Neuron (in vitro differentiated cells): ENCODE results near the gene C21orf91.

Experiments
- H2AFZ ChIP-seq: one replicate; pipeline ENCODE4 v1.6.1; 2013; ENCODE audit warnings: low read depth, mild to moderate bottlenecking, inconsistent platforms, low read length, moderate library complexity
- H3K27me3 ChIP-seq: one replicate; pipeline ENCODE4 v1.6.1; 2013; ENCODE audit warnings: low read length; ENCODE audit not compliant: insufficient read depth
- H3K36me3 ChIP-seq: one replicate; pipeline ENCODE4 v1.6.1; 2013; ENCODE audit warnings: low read length; ENCODE audit not compliant: insufficient read depth
- H3K4me1 ChIP-seq: one replicate; pipeline ENCODE4 v1.6.1; 2013; ENCODE audit warnings: low read length; ENCODE audit not compliant: insufficient read depth
- H3K4me3 ChIP-seq: 2 replicates; pipeline ENCODE4 v1.5.1; 2013; ENCODE audit warnings: mild to moderate bottlenecking, low read length, moderate library complexity
- H3K9me3 ChIP-seq: one replicate; pipeline ENCODE4 v1.6.1; 2013; ENCODE audit warnings: low read length

Gene C21orf91

DNA sequence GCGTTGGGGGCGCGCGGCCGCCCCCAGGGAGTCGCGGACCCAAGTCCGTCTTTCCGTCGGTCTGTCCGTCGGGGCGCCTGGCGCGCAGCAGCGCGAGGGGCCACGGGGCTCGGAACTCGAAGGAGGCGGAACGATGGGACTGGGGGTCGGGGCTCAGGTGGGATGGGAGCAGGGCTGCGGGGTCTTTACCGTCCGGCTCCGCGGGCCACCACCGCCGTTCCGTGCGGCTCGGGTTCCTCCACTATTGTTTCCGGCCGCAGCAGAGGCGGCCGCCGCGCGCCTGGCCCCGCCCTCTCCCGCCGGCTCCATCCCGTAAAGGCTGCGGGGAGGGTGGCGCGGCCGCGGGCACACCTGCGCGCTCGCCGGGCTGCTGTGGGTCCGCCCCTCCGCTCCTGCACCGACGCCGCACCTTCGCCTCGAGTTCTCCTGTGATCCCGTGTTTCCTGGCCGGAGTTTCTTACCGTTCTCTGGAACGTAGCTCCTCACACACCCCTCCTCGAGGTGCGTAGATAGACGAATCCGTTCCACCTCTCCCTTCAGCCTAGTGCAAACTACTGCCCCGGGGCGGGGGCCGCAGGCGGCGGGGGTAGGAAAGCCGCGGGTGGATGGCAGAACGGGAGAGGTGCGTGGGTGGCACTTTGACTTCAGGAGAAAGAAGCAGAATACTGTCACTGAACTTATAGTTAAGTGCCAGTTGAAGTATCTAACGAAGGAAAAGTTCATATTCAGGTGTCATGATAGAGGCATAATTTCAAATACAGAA, at the start of gene C21orf91:
Gene C21orf91 (minus strand): TSS at position 243 of the 763 bp plus-strand sequence. CDS start 1,038 bp downstream, outside the sequence.
- H2AFZ ChIP-seq = peak within 1 kb of the TSS; percentile 96
- H3K4me1 ChIP-seq = peaks cover 15% of the 10 kb centered on the region
- peak within 1 kb of the TSS; percentile 78 for H3K4me3 ChIP-seq
- peaks cover 20% of the 10 kb centered on the region for H3K36me3 ChIP-seq
- H3K9me3 ChIP-seq = peaks cover 3% of the 10 kb centered on the region
- no peaks in the 10 kb centered on the region for H3K27me3 ChIP-seq

DNA sequence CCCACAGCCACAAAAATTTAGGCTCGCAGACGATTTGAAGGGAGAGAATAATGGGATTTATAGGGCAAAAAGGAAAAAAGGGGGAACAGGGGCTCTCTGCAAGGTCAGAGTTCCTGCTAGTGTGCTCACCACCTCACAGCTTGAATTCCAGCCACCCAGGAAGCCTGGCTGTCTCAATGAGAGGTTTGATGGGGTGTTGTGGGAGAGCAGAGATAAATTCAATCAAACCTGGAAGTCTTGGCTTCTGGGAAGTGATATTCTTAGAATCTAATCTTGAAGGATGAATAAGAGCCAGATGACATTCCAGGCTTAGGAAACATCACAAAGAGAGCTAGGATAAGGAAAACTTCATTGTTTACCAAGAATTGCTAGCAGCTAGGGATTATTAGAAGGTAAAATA, 47.4 kb upstream of the C21orf91 start:
- no peaks in the 10 kb centered on the region for H3K36me3 ChIP-seq
- H3K9me3 ChIP-seq = no peaks in the 10 kb centered on the region
- no peak overlapping the region for H2AFZ ChIP-seq
- H3K4me1 ChIP-seq = no peaks in the 10 kb centered on the region
- H3K27me3 ChIP-seq = no peaks in the 10 kb centered on the region
- H3K4me3 ChIP-seq = no peak overlapping the region

DNA sequence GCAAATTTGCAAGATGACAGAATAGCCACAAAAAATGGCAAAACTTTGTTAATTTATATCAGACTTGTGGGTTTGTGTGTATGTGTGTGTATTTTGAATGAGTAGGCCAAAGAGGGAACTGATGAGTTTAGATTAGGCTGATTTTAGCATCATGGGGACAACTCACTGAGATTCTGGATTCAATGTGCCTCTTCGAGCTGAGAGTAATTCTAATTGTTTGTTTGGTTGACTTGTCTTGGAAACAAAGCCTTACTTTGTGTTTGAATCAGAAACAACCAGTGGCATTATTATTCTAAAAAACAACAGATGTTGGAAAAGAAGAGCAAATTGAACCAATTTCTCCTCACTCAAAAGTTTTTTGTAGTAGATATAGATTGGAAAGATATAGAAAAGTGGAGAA, 40.5 kb upstream of the C21orf91 start:
- H3K4me3 ChIP-seq = no peak overlapping the region
- no peaks in the 10 kb centered on the region for H3K9me3 ChIP-seq
- H2AFZ ChIP-seq = no peak overlapping the region
- H3K27me3 ChIP-seq = no peaks in the 10 kb centered on the region
- H3K4me1 ChIP-seq = peaks cover 15% of the 10 kb centered on the region
- H3K36me3 ChIP-seq = no peaks in the 10 kb centered on the region

GRCh38 chr21:17858747-17859146, 39.6 kb upstream of the C21orf91 start:
- Histone ChIP-seq H3K4me3 (no peak overlapping the region), H3K4me1 (peaks cover 15% of the 10 kb centered on the region), H2AFZ (no peak overlapping the region), H3K27me3 (no peaks in the 10 kb centered on the region), H3K9me3 (no peaks in the 10 kb centered on the region), H3K36me3 (no peaks in the 10 kb centered on the region)

- Histone ChIP-seq H3K36me3 (no peaks in the 10 kb centered on the region), H3K9me3 (no peaks in the 10 kb centered on the region), H3K27me3 (no peaks in the 10 kb centered on the region), H3K4me3 (no peak overlapping the region), H3K4me1 (peaks cover 15% of the 10 kb centered on the region), H2AFZ (no peak overlapping the region)
Observed at GRCh38 chr21:17854745-17855144, 35.6 kb upstream of the C21orf91 start.

- Histone ChIP-seq H2AFZ (no peak overlapping the region), H3K4me1 (peaks cover 8% of the 10 kb centered on the region), H3K9me3 (no peaks in the 10 kb centered on the region), H3K4me3 (no peak overlapping the region), H3K36me3 (no peaks in the 10 kb centered on the region), H3K27me3 (no peaks in the 10 kb centered on the region)
Observed at GRCh38 chr21:17853393-17854275, 34.5 kb upstream of the C21orf91 start.

DNA sequence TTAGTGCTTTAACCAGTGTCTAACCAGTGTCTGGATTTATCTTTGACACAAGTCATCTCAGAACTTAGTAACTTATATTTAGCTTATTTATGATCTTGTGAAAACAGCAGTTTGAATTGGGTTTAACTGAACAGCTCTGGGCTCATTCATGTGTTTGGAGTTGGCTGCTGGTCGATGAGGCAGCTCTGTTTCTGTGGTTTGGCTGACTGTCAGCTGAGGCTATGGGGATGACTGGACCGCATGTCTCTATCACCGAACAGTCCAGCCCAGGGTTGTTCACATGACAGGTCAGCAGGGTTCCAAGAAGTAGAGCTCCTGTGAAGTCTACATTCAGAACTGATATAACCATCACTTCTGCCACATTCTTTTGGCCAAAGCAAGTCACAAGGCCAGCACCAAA, 29.1 kb upstream of the C21orf91 start:
- Histone ChIP-seq H3K9me3 (no peaks in the 10 kb centered on the region), H2AFZ (no peak overlapping the region), H3K4me3 (no peak overlapping the region), H3K27me3 (no peaks in the 10 kb centered on the region), H3K4me1 (no peaks in the 10 kb centered on the region), H3K36me3 (no peaks in the 10 kb centered on the region)

- H3K4me1 ChIP-seq = peaks cover 10% of the 10 kb centered on the region
- no peaks in the 10 kb centered on the region for H3K36me3 ChIP-seq
- H3K9me3 ChIP-seq = no peaks in the 10 kb centered on the region
- H2AFZ ChIP-seq = no peak overlapping the region
- no peak overlapping the region for H3K4me3 ChIP-seq
- H3K27me3 ChIP-seq = no peaks in the 10 kb centered on the region
Observed at GRCh38 chr21:17841103-17841502, 21.9 kb upstream of the C21orf91 start.

- Histone ChIP-seq H3K36me3 (no peaks in the 10 kb centered on the region), H2AFZ (no peak overlapping the region), H3K9me3 (no peaks in the 10 kb centered on the region), H3K4me3 (no peak overlapping the region), H3K27me3 (no peaks in the 10 kb centered on the region), H3K4me1 (no peaks in the 10 kb centered on the region)
Observed at GRCh38 chr21:17834639-17835354, 15.6 kb upstream of the C21orf91 start.

DNA sequence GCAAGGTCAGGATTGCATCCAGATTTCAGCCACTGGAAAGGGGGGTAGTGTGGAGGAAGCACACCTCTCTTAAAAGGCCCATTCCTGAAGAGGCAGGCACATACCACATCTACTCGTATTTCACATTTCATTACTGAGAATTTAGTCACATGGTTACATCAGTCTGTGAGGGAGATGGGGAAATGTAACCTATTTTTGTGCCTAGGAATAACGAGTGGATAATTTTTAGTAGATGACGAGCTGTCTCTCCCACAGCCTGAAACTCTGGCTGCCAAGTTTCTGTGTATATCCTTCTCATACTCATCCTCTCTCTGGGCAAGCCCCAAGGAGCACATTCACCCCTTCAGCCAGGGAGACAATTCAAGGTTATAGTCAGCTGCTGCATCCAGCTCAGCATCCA, 10.3 kb upstream of the C21orf91 start:
- Histone ChIP-seq H3K36me3 (no peaks in the 10 kb centered on the region), H3K4me1 (no peaks in the 10 kb centered on the region), H3K9me3 (no peaks in the 10 kb centered on the region), H2AFZ (no peak overlapping the region), H3K4me3 (no peak overlapping the region), H3K27me3 (no peaks in the 10 kb centered on the region)

DNA sequence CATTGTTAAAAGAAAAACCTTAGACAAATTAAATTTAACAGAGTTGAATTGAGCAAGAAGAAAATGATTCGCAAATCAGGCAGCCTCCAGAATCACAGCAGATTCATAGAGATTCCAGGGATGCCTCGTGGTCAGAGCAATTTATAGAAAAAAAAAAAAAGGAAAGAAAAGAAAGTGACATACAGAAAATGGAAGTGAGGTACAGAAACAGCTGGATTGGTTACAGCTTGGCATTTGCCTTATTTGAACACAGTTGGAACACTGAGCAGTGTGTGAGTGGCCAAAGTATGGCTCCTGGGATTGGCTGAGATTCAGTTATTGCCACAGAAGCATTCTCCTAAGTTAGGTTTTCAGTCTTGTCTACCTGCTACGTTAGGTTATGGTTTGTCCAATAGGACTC, 9.1 kb upstream of the C21orf91 start:
- H3K36me3 ChIP-seq = no peaks in the 10 kb centered on the region
- H3K4me3 ChIP-seq = no peak overlapping the region
- H3K27me3 ChIP-seq = no peaks in the 10 kb centered on the region
- no peaks in the 10 kb centered on the region for H3K9me3 ChIP-seq
- H3K4me1 ChIP-seq = no peaks in the 10 kb centered on the region
- H2AFZ ChIP-seq = no peak overlapping the region

DNA sequence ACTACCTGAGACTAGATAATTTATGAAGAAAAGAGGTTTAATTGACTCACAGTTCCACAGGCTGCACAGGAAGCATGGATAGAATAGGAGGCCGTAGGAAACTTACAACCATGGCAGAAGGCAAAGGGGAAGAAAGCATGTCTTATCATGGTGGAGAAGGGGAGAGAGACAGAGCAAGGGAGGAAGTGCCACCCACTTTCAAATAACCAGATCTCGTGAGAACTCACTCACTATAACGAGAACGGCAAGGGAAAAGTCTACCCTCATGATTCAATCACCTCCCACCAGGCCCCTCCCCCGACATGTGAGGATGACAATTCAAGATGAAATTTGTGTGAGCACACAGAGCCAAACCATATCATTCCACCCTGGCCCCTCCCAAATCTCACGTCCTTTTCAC, 4.7 kb upstream of the C21orf91 start:
- Histone ChIP-seq H3K36me3 (no peaks in the 10 kb centered on the region), H3K27me3 (no peaks in the 10 kb centered on the region), H3K4me1 (peaks cover 6% of the 10 kb centered on the region), H2AFZ (no peak overlapping the region), H3K9me3 (no peaks in the 10 kb centered on the region), H3K4me3 (no peak overlapping the region)

DNA sequence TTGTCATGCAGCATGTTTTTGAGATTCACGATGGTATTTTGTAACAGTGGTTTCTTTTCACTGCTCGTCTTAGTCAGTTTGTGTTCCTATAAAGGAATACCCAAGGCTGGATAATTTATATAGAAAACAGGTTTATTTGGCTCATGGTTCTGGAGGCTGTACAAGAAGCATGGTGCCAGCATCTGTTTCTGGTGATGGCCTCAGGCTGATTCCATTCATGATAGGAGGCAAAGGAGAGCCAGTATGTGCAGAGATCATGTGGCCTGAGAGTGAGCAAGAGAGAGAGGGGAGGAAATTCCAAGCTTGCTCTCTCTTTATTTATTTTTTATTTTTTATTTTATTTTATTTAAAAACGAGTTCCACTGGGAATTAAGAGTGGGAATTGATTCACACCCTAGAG, 2.0 kb upstream of the C21orf91 start:
- H3K36me3 ChIP-seq = peaks cover 6% of the 10 kb centered on the region
- no peak overlapping the region for H3K4me3 ChIP-seq
- H3K27me3 ChIP-seq = no peaks in the 10 kb centered on the region
- H2AFZ ChIP-seq = no peak overlapping the region
- H3K4me1 ChIP-seq = peaks cover 15% of the 10 kb centered on the region
- H3K9me3 ChIP-seq = no peaks in the 10 kb centered on the region
